IMR-90 (cell line): ENCODE results near the gene ZNF575. TPM values are rescaled to one million over a fixed set of nuclear protein-coding genes. Genes with fewer than 3 reads are reported as not detected.

Experiments
- ATAC-seq: fragments of 200-7000 bp; cut with Tn5 transposase; 2 replicates; pipeline ENCODE4 v1.9.1; 2020; ENCODE audit warnings: low read depth, mild to moderate bottlenecking, moderate library complexity
- BruUV-seq: library from RNA; stranded (reverse); fragments of 400-500 nt; replicated peaks from 2 replicates; lab custom pipeline; 2021; lab: Mats Ljungman, UMichigan
- CTCF ChIA-PET: fragments of 300-600 bp; formaldehyde crosslinking; extraction: SDS; loops from one replicate; lab custom pipeline; 2021; ENCODE audit warnings: antibody characterized with exemption; lab: Yijun Ruan, JAX
- POLR2A ChIA-PET: fragments of 300-600 bp; sonication (Branson Sonifier 250); formaldehyde crosslinking; loops from one replicate; lab custom pipeline; 2022; ENCODE audit warnings: antibody characterized with exemption; ENCODE audit not compliant: unreplicated experiment; lab: Charles Lee
- DNase-seq: peaks from one replicate; pipeline ENCODE4 v3.0.0; 2013
- H2AFZ ChIP-seq: replicated peaks from 2 replicates; pipeline ENCODE3; 2013; ENCODE audit warnings: low read length, mild to moderate bottlenecking; ENCODE audit not compliant: poor library complexity
- H2AK5ac ChIP-seq: 2 replicates; pipeline ENCODE4 v1.6.1; 2013; ENCODE audit warnings: low read depth, low read length, inconsistent platforms
- H2AK9ac ChIP-seq: replicated peaks from 2 replicates; pipeline ENCODE3; 2013; ENCODE audit warnings: mild to moderate bottlenecking, low read depth, low read length, moderate library complexity; ENCODE audit not compliant: poor library complexity
- H2BK120ac ChIP-seq: 2 replicates; pipeline ENCODE4 v1.6.1; 2013; ENCODE audit warnings: low read depth, low read length, inconsistent platforms
- H2BK15ac ChIP-seq: 3 replicates; pipeline ENCODE4 v1.6.1; 2013; ENCODE audit warnings: low read depth, low read length, inconsistent platforms
- H2BK20ac ChIP-seq: 2 replicates; pipeline ENCODE4 v1.6.1; 2013; ENCODE audit warnings: low read depth, mild to moderate bottlenecking, inconsistent platforms, low read length, moderate library complexity
- H2BK5ac ChIP-seq: 2 replicates; pipeline ENCODE4 v1.6.1; 2013; ENCODE audit warnings: mild to moderate bottlenecking, low read depth, low read length, inconsistent platforms; ENCODE audit not compliant: poor library complexity, severe bottlenecking
- H3K14ac ChIP-seq: replicated peaks from 2 replicates; pipeline ENCODE4 v1.6.1; 2013; ENCODE audit warnings: low read depth, low read length, inconsistent platforms
- H3K18ac ChIP-seq: 2 replicates; pipeline ENCODE4 v1.6.1; 2013; ENCODE audit warnings: low read depth, low read length, control low read depth
- H3K23ac ChIP-seq: 2 replicates; pipeline ENCODE4 v1.6.1; 2013; ENCODE audit warnings: low read depth, low read length, inconsistent platforms
- H3K27ac ChIP-seq: 2 replicates; pipeline ENCODE4 v1.5.1; 2013; ENCODE audit warnings: mild to moderate bottlenecking, control low read depth, low read length; ENCODE audit not compliant: insufficient read depth
- H3K27me3 ChIP-seq: 2 replicates; pipeline ENCODE4 v1.6.1; 2013; ENCODE audit warnings: low read length; ENCODE audit not compliant: control insufficient read depth, insufficient read depth
- H3K36me3 ChIP-seq: 2 replicates; pipeline ENCODE4 v1.6.1; 2013; ENCODE audit warnings: low read length, mixed read lengths; ENCODE audit not compliant: control insufficient read depth, insufficient read depth
- H3K4ac ChIP-seq: 2 replicates; pipeline ENCODE4 v1.6.1; 2013; ENCODE audit warnings: low read depth, low read length, inconsistent platforms
- H3K4me1 ChIP-seq: 2 replicates; pipeline ENCODE4 v1.6.1; 2013; ENCODE audit warnings: low read length, mixed read lengths; ENCODE audit not compliant: control insufficient read depth, insufficient read depth
- H3K4me2 ChIP-seq: 2 replicates; pipeline ENCODE4 v1.6.1; 2013; ENCODE audit warnings: low read depth, mild to moderate bottlenecking, control low read depth, low read length, moderate library complexity
- H3K4me3 ChIP-seq: 2 replicates; pipeline ENCODE4 v1.5.1; 2013; ENCODE audit warnings: low read depth, mild to moderate bottlenecking, control low read depth, low read length, moderate library complexity; ENCODE audit not compliant: insufficient read depth
- H3K56ac ChIP-seq: 2 replicates; pipeline ENCODE4 v1.6.1; 2013; ENCODE audit warnings: low read length, inconsistent platforms; ENCODE audit not compliant: insufficient read depth; ENCODE audit errors: extremely low read depth
- H3K79me1 ChIP-seq, 2 experiments: 2 replicates each; pipeline ENCODE4 v1.6.1; 2013; ENCODE audit warnings: low read length in 2 of 2, inconsistent platforms in 1 of 2, low read depth in 1 of 2
- H3K9ac ChIP-seq: 2 replicates; pipeline ENCODE4 v1.6.1; 2013; ENCODE audit warnings: low read depth, low read length, control low read depth
- H3K9me1 ChIP-seq: 2 replicates; pipeline ENCODE4 v1.6.1; 2013; ENCODE audit warnings: low read length, inconsistent platforms; ENCODE audit not compliant: insufficient read depth
- H3K9me3 ChIP-seq: 2 replicates; pipeline ENCODE4 v1.6.1; 2013; ENCODE audit warnings: low read length; ENCODE audit not compliant: control insufficient read depth, insufficient read depth
- H4K20me1 ChIP-seq: 2 replicates; pipeline ENCODE4 v1.6.1; 2013; ENCODE audit warnings: low read length, inconsistent platforms; ENCODE audit not compliant: insufficient read depth
- H4K5ac ChIP-seq: 2 replicates; pipeline ENCODE4 v1.6.1; 2013; ENCODE audit warnings: mild to moderate bottlenecking, low read depth, low read length, control low read depth
- H4K8ac ChIP-seq, 2 experiments: 2 replicates each; pipeline ENCODE4 v1.6.1; 2013; ENCODE audit warnings: low read depth in 2 of 2, low read length in 2 of 2, control low read depth in 1 of 2, inconsistent platforms in 1 of 2
- H4K91ac ChIP-seq: 2 replicates; pipeline ENCODE4 v1.6.1; 2013; ENCODE audit warnings: low read depth, low read length, inconsistent platforms; ENCODE audit not compliant: insufficient read depth
- BHLHE40 ChIP-seq: fragments of 150-350 bp; IDR thresholded peaks from 2 replicates; pipeline ENCODE4 v1.6.1; 2016; ENCODE audit warnings: mild to moderate bottlenecking, low read depth, low read length
- FOS ChIP-seq: fragments of 150-350 bp; IDR thresholded peaks from 2 replicates; pipeline ENCODE4 v1.6.1; 2016; ENCODE audit warnings: low read depth, low read length
- RFX5 ChIP-seq: IDR thresholded peaks from 2 replicates; pipeline ENCODE4 v1.8.0; 2012; ENCODE audit warnings: low read depth, mild to moderate bottlenecking, low read length, moderate library complexity
- SMC3 ChIP-seq: fragments of 150-350 bp; IDR thresholded peaks from 2 replicates; pipeline ENCODE4 v1.6.1; 2016; ENCODE audit warnings: low read depth, mild to moderate bottlenecking, antibody characterized with exemption, low read length, moderate library complexity
- WGBS, 2 experiments: methylation state at CpG; one replicate each; pipeline versions ENCODE4 v1.1.5 to v1.1.7; 2013; ENCODE audit warnings: missing lambda C conversion rate in 2 of 2; ENCODE audit not compliant: insufficient read length in 1 of 2; ENCODE audit errors: extremely low coverage in 2 of 2; 5-methylcytosine and 5-hydroxymethylcytosine counted together
- dilution Hi-C: fragments of 300-500 bp; cut with HindIII; formaldehyde crosslinking; loops from one replicate; pipeline ENCODE4 v1.14.3; 2018; ENCODE audit warnings: low sequenced_read_pairs; ENCODE audit not compliant: unreplicated experiment
- in situ Hi-C: fragments of 300-500 bp; cut with MboI; formaldehyde crosslinking; loops from 3 replicates; pipeline ENCODE4 v1.14.3; 2019; ENCODE audit warnings: low sequenced_read_pairs, inconsistent platforms, mixed read lengths
- intact Hi-C: fragments of 100-400 bp; cut with micrococcal nuclease; formaldehyde crosslinking; loops from 2 replicates; pipeline ENCODE4 v1.10.0; 2022
- polyA plus RNA-seq, 3 experiments: library from polyadenylated mRNA; depleted of rRNA; stranded (reverse); fragments of >200 nt; gene quantifications; 2 replicates each; pipeline ENCODE4 v1.2.3, GENCODE V29; 2012; ENCODE audit warnings: low replicate concordance in 1 of 3
- total RNA-seq: library from RNA; depleted of rRNA; stranded (reverse); fragments of >200 nt; gene quantifications from 2 replicates; pipeline ENCODE4 v1.2.3, GENCODE V29; 2012
- TF ChIP-seq, protein P1 (sequence below): fragments of 150-350 bp; IDR thresholded peaks from 2 replicates; pipeline ENCODE4 v1.6.1; 2016; ENCODE audit warnings: low read depth, mild to moderate bottlenecking, low read length, moderate library complexity, borderline replicate concordance

The ZNF575 gene
- total and polyA plus RNA-seq, 2 of the 4 experiments (the other 2 are of a cell fraction), result 0.77 TPM; not detected in 1

DNA sequence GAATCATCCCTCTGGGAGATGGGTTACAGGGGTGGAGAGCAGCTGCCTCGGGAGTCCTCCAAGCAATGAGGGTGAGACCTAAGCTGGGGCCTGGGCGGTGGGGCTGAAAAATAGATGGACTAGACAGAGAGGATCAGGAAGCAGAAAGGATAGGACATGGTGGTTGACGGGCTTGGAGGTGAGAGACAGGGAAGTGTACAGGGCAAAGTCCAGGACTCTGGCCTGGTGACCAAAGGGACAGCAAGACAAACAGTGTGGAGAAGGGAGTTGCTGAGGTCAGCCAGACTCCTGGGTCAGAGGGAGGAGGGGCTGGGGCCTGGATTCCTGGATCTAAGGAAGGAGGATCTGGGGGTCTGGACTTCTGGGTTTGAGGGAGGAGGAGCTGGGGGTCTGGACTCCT lies 33.9 kb upstream of the ZNF575 start:
- Histone ChIP-seq H2BK120ac (no peak overlapping the region), H3K14ac (no peak overlapping the region), H3K23ac (no peak overlapping the region), H4K20me1 (no peaks in the 10 kb centered on the region; the same call in 1 of the 2 replicates), H3K18ac (no peak overlapping the region), H2BK15ac (no peak overlapping the region), H2AK5ac (no peak overlapping the region), H3K9ac (no peak overlapping the region), H2BK5ac (no peak overlapping the region), H4K91ac (no peak overlapping the region), H3K4me1 (peaks cover 3% of the 10 kb centered on the region; the same call in 1 of the 2 replicates), H3K4me2 (no peak overlapping the region), H2AFZ (no peak overlapping the region), H3K56ac (no peak overlapping the region), H3K4ac (no peak overlapping the region), H3K79me1 (peaks cover 0 to 11% of the 10 kb centered on the region in 2 experiments; a peak in 3 of 4 replicates), H4K8ac (no peak overlapping the region), H3K9me3 (no peaks in the 10 kb centered on the region), H4K5ac (no peak overlapping the region), H3K36me3 (peaks cover 21% of the 10 kb centered on the region), H3K9me1 (no peaks in the 10 kb centered on the region), H2BK20ac (no peak overlapping the region), H3K4me3 (no peak overlapping the region), H3K27me3 (no peaks in the 10 kb centered on the region), H3K27ac (no peak overlapping the region), H2AK9ac (no peak overlapping the region)
- intact Hi-C loops, result no loop called here
- no TSS peak for BruUV-seq
- TF ChIP-seq SMC3 (no peak), RFX5 (no peak), BHLHE40 (no peak), FOS (no peak)
- TF ChIP-seq, protein P1, sequence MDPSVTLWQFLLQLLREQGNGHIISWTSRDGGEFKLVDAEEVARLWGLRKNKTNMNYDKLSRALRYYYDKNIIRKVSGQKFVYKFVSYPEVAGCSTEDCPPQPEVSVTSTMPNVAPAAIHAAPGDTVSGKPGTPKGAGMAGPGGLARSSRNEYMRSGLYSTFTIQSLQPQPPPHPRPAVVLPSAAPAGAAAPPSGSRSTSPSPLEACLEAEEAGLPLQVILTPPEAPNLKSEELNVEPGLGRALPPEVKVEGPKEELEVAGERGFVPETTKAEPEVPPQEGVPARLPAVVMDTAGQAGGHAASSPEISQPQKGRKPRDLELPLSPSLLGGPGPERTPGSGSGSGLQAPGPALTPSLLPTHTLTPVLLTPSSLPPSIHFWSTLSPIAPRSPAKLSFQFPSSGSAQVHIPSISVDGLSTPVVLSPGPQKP, result no peak
- WGBS, 2 experiments, result 79% methylated on average over 3 of the region's 3 CpGs; no CpG with 5 or more reads in 1 of the 2 experiments
- DNase-seq (no peak), ATAC-seq (no peak)
- CTCF ChIA-PET, result no interaction called here
- in situ Hi-C loops, result no loop called here
- POLR2A ChIA-PET, result no interaction called here
- dilution Hi-C loops, result no loop called here
